H7 (cell line): ENCODE data around the gene LAMC1. TPM values are rescaled to one million over a fixed set of nuclear protein-coding genes. Genes with fewer than 3 reads are reported as not detected.
"Not testable (repeated sequence)": the region's sequence is repeated elsewhere in the genome, so short reads cannot be mapped to it uniquely, and the experiment has no call there.

Experiments
- DNase-seq: peaks from one replicate; pipeline ENCODE4 v3.0.0; 2012
- H3K27me3 ChIP-seq: 2 replicates; pipeline ENCODE4 v1.6.0; 2011; ENCODE audit warnings: mild to moderate bottlenecking, low read length; ENCODE audit not compliant: control insufficient read depth, insufficient read depth
- H3K36me3 ChIP-seq: replicated peaks from 2 replicates; pipeline ENCODE4 v1.5.1; 2011; ENCODE audit warnings: low read length; ENCODE audit not compliant: control insufficient read depth, insufficient read depth
- H3K4me3 ChIP-seq: 2 replicates; pipeline ENCODE4 v1.5.1; 2011; ENCODE audit warnings: low read depth, mild to moderate bottlenecking, control low read depth, low read length, moderate library complexity; ENCODE audit not compliant: insufficient read depth
- total RNA-seq: library from RNA; depleted of rRNA; stranded (reverse); fragments of >200 nt; shearing (Covaris generic); gene quantifications from 2 replicates; pipeline ENCODE4 v1.2.3, GENCODE V29; 2014

The LAMC1 gene
- total RNA-seq, 1 experiment from 2014 or later, result 116 TPM

DNA sequence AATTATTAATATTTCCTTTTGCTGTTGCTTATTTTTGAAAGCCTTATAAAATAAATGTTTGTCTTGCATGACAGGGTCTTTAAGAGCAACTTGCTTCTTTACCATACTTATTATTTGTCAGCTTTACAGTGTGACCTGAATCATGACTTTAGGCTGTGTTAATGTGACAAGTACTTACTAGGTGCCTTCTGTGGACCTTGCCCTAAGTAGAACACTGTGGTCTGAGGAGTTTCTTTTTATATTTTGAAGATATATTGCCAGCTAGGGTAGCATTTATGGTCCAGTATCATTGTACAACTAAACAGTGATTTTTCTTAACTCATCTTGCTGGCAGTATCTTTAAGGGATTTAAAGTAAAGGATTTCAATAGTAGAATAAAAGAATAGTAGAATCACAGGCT lies 117.4 kb downstream of the LAMC1 start:
- Histone ChIP-seq H3K4me3 (no peak overlapping the region), H3K27me3 (no peaks in the 10 kb centered on the region), H3K36me3 (peaks cover 3% of the 10 kb centered on the region)
- no peak for DNase-seq

DNA sequence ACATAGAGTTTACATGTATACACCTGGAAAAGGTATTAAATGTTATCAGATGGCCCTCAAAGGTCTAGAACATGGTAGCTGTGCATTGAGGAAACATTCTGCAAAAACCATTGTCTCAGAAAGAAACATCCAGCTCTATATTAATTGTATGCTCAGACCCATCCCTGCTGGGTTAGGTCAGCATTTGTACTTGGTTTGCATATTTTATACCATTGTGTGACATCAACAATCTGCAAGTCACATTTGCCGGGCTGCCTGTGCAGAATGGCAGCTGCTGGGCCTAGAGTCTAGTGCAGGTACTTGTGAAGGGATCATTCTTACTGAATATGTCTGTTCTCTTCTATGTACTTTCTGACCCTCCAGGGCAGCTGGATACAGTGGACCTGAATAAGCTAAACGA lies 119.0 kb downstream of the LAMC1 start:
- H3K27me3 ChIP-seq, result no peaks in the 10 kb centered on the region
- H3K36me3 ChIP-seq, result peaks cover 2% of the 10 kb centered on the region
- no peak for DNase-seq
- H3K4me3 ChIP-seq, result no peak overlapping the region

GRCh38 chr1:183143576-183144315 lies 120.5 kb downstream of the LAMC1 start:
- H3K4me3 ChIP-seq, result no peak overlapping the region
- DNase-seq, result no peak
- no peaks in the 10 kb centered on the region for H3K27me3 ChIP-seq
- H3K36me3 ChIP-seq, result no peaks in the 10 kb centered on the region; the same call in 1 of the 2 replicates

DNA sequence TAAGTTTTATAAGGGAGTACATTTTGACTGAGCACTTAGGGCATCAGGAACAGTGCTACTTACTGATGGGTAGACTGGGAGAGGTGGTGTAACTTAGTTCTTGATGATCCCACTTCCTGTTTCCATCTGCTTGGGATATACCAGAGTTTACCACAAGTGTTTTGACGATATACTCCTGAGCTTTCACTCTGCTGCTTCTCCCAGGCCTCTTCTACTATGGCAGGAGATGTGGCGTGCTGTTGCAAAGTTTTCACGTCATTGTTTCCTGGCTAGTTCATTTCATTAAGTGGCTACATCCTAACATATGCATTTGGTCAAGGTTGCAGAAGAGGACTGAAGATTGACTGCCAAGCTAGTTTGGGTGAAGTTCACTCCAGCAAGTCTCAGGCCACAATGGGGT lies 121.5 kb downstream of the LAMC1 start:
- no peaks in the 10 kb centered on the region for H3K27me3 ChIP-seq
- no peak for DNase-seq
- no peaks in the 10 kb centered on the region for H3K36me3 ChIP-seq
- no peak overlapping the region for H3K4me3 ChIP-seq

GRCh38 chr1:183147735-183148134 lies 124.5 kb downstream of the LAMC1 start:
- no peak for DNase-seq

GRCh38 chr1:183148599-183148998 lies 125.4 kb downstream of the LAMC1 start:
- H3K36me3 ChIP-seq, result no peaks in the 10 kb centered on the region
- H3K27me3 ChIP-seq, result no peaks in the 10 kb centered on the region
- no peak overlapping the region for H3K4me3 ChIP-seq
- DNase-seq, result no peak

More at GRCh38 chr1:183147735-183148134, 124.5 kb downstream of the LAMC1 start:
- Histone ChIP-seq H3K36me3 (no peaks in the 10 kb centered on the region), H3K4me3 (no peak overlapping the region), H3K27me3 (no peaks in the 10 kb centered on the region)

DNA sequence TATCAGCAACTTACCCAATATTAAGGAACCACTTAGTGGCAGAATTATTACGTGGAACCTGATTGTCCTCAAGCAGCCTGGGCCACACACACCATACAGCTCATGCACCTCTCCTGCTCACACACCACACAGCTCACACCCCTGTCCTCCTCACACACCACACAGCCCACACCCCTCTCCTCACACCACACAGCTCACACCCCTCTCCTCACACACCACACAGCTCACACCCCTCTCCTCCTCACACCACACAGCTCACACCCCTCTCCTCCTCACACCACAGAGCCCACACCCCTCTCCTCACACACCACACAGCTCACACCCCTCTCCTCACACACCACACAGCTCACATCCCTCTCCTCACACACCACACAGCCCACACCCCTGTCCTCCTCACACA lies 126.1 kb downstream of the LAMC1 start:
- no peak for DNase-seq

GRCh38 chr1:183150032-183150431 lies 126.8 kb downstream of the LAMC1 start:
- H3K36me3 ChIP-seq, H3K4me3 ChIP-seq, H3K27me3 ChIP-seq, DNase-seq: not testable (repeated sequence)

More for the DNA sequence above, 126.1 kb downstream of the LAMC1 start:
- no peaks in the 10 kb centered on the region for H3K27me3 ChIP-seq
- H3K36me3 ChIP-seq, result no peaks in the 10 kb centered on the region
- no peak overlapping the region for H3K4me3 ChIP-seq

DNA sequence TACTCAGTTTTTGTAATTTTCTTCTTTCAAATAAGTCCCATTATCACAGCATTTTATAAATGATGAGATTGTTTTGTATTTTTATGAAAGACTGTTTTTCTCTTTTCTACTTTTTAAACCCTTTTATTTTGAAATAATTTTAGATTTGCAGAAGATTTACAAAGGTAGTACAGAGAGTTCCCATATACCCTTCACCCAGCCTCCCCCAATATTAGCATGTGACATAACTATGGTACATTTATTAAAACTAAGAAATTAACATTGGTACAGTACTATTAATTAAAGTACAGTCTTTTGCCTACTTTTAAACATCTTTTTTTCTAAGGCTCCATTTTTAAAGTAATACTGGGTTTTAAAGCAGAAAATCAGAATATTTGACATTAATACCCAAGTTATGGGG lies 127.2 kb downstream of the LAMC1 start:
- DNase-seq, result no peak
- no peaks in the 10 kb centered on the region for H3K27me3 ChIP-seq
- H3K4me3 ChIP-seq, result no peak overlapping the region
- H3K36me3 ChIP-seq, result no peaks in the 10 kb centered on the region

- H3K27me3 ChIP-seq, result no peaks in the 10 kb centered on the region
- no peak overlapping the region for H3K4me3 ChIP-seq
- DNase-seq, result no peak
- H3K36me3 ChIP-seq, result no peaks in the 10 kb centered on the region
Measured at GRCh38 chr1:183152180-183152579, 129.0 kb downstream of the LAMC1 start.

GRCh38 chr1:183155939-183156338 lies 132.7 kb downstream of the LAMC1 start:
- Histone ChIP-seq H3K4me3 (no peak overlapping the region), H3K27me3 (no peaks in the 10 kb centered on the region), H3K36me3 (no peaks in the 10 kb centered on the region)
- DNase-seq, result no peak

GRCh38 chr1:183159960-183160359 lies 136.7 kb downstream of the LAMC1 start:
- no peaks in the 10 kb centered on the region for H3K27me3 ChIP-seq
- H3K36me3 ChIP-seq, result no peaks in the 10 kb centered on the region
- DNase-seq, result no peak

GRCh38 chr1:183161391-183161790 lies 138.2 kb downstream of the LAMC1 start:
- no peaks in the 10 kb centered on the region for H3K36me3 ChIP-seq
- H3K4me3 ChIP-seq, result no peak overlapping the region
- H3K27me3 ChIP-seq, result no peaks in the 10 kb centered on the region
- no peak for DNase-seq

More at GRCh38 chr1:183159960-183160359, 136.7 kb downstream of the LAMC1 start:
- no peak overlapping the region for H3K4me3 ChIP-seq

GRCh38 chr1:183163316-183163715 lies 140.1 kb downstream of the LAMC1 start:
- Histone ChIP-seq H3K27me3 (no peaks in the 10 kb centered on the region; the same call in 1 of the 2 replicates), H3K36me3 (no peaks in the 10 kb centered on the region), H3K4me3 (no peak overlapping the region)
- no peak for DNase-seq

GRCh38 chr1:183164340-183164739 lies 141.1 kb downstream of the LAMC1 start:
- peak; percentile 69 for DNase-seq
- Histone ChIP-seq H3K4me3 (no peak overlapping the region), H3K36me3 (no peaks in the 10 kb centered on the region), H3K27me3 (no peaks in the 10 kb centered on the region; the same call in 1 of the 2 replicates)
